Heart right ventricle (tissue), 16 donors: Measurements from ENCODE around the gene JPH2. TPM values are rescaled to one million over a fixed set of nuclear protein-coding genes. Genes with fewer than 3 reads are reported as not detected.
A peak's percentile ranks its signal among the peaks of the same experiment; 100 is the strongest.

Source experiments
- ATAC-seq, 8 donors: fragments of 200-7000 bp; cut with Tn5 transposase; one replicate each; pipeline ENCODE4 v1.9.1; 2020; ENCODE audit warnings: mild to moderate bottlenecking in 8 of 8, moderate library complexity in 8 of 8, moderate number of reproducible peaks in 1 of 8
- DNase-seq, 2 donors: peaks; one replicate each; pipeline ENCODE4 v3.0.0-alpha.2; 2020
- H3K27ac ChIP-seq, 10 donors: fragments of 200-600 bp; sonication (generic) in 2 of 10; one replicate each; pipeline versions ENCODE4 v1.5.0 to v1.8.0; 2020 to 2022; ENCODE audit warnings: mild to moderate bottlenecking in 3 of 10
- H3K27me3 ChIP-seq, 7 donors: fragments of 200-600 bp; one replicate each; pipeline ENCODE4 v1.8.0; 2021 to 2022; ENCODE audit warnings: mild to moderate bottlenecking in 2 of 7
- H3K36me3 ChIP-seq, 9 donors: fragments of 200-600 bp; sonication (generic) in 1 of 9; one replicate each; pipeline versions ENCODE4 v1.5.0 to v1.8.0; 2020 to 2022; ENCODE audit warnings: mild to moderate bottlenecking in 2 of 9
- H3K4me1 ChIP-seq, 9 donors: fragments of 200-600 bp; sonication (generic) in 1 of 9; one replicate each; pipeline versions ENCODE4 v1.5.0 to v1.8.0; 2020 to 2022; ENCODE audit warnings: mild to moderate bottlenecking in 4 of 9
- H3K4me3 ChIP-seq, 10 donors: fragments of 200-600 bp; sonication (generic) in 2 of 10; one replicate each; pipeline versions ENCODE4 v1.5.0 to v1.8.0; 2020 to 2022; ENCODE audit warnings: mild to moderate bottlenecking in 7 of 10, moderate library complexity in 2 of 10
- H3K9me3 ChIP-seq, 11 donors: fragments of 200-600 bp in 10 of 11; sonication (generic) in 2 of 11; one replicate each; pipeline versions ENCODE4 v1.5.0 to v1.8.0; 2013 to 2022; ENCODE audit warnings: mild to moderate bottlenecking in 2 of 11, control low read depth in 1 of 11, moderate library complexity in 1 of 11
- WGBS, 2 donors: extraction: QIAGEN DNeasy Blood & Tissue Kit; methylation state at CpG; one replicate each; pipeline ENCODE4 v1.1.7; 2013; ENCODE audit warnings: inconsistent platforms in 1 of 2; 5-methylcytosine and 5-hydroxymethylcytosine counted together
- intact Hi-C, 10 donors: fragments of 100-400 bp; cut with DNase I; formaldehyde crosslinking; loops; one replicate each; pipeline versions ENCODE4 v1.11.1 to v1.14.2; 2022
- polyA plus RNA-seq, 2 donors: library from polyadenylated mRNA; stranded (reverse); fragments of 200-250 nt; gene quantifications; one replicate each; pipeline ENCODE4 v1.2.3, GENCODE V29; 2013
- total RNA-seq, 10 donors: library from RNA; stranded (reverse); fragmentation: NEBNext Ultra II Directional in 3 of 10; extraction: Animal tissue kit (Norgen Biotek cat#: 25700) in 3 of 10; gene quantifications; one replicate each; pipeline versions ENCODE4 v1.2.1 to v1.2.4, GENCODE V29; 2021 to 2023
- TF ChIP-seq, protein P1 (sequence below), 9 donors: fragments of 200-600 bp; sonication (generic) in 2 of 9; IDR thresholded peaks; one replicate each; pipeline versions ENCODE4 v1.5.0 to v1.8.0; 2021 to 2022; ENCODE audit warnings: antibody characterized with exemption in 9 of 9, mild to moderate bottlenecking in 5 of 9, moderate library complexity in 1 of 9
- donor health status: Arrhythmogenic right ventricular cardiomyopathy.
- donor health status: ischemic (EF 13 %, LVEDD 7.1; RV severe dilation, severe dysfunction).
- donor health status: healthy with polysubstance abuse.
- donor health status: DM: no; HTN: yes; CAD: no.
- donor health status: DM: no; HTN: no; CAD: no.
- donor health status: ischemic (EF 25% LVEDD 6.9; RV normal size, moderate dysfunction).
- donor health status: ischemic (EF 25% LVEDD 5.7; RV mildly dilated, moderate dysfunction).
- donor health status: healthy.
- donor health status: DM: yes; HTN: yes; CAD: no.
- donor health status: Ischemic cardiomyopathy.
- donor health status: ischemic (EF 35%, LVEDD 5.7; RV mildly dilated, moderate dysfunction).
- donor health status: nonischemic (EF 11% LVEDD 7.7; RV severe dilation, severe dysfunction).
- donor health status: DM: yes; HTN: yes; CAD: no.
- donor health status: PGD.
- donor health status: ischemic (EF 29% LVEDD 5.4; RV normal size, mild dysfunction).
- donor health status: nonischemic (EF 23%, LVEDD 6.1; RV moderate dilation, normal function).

Gene JPH2
- total and polyA plus RNA-seq, 12 donors = 61.9 to 215 (median 146) TPM

DNA sequence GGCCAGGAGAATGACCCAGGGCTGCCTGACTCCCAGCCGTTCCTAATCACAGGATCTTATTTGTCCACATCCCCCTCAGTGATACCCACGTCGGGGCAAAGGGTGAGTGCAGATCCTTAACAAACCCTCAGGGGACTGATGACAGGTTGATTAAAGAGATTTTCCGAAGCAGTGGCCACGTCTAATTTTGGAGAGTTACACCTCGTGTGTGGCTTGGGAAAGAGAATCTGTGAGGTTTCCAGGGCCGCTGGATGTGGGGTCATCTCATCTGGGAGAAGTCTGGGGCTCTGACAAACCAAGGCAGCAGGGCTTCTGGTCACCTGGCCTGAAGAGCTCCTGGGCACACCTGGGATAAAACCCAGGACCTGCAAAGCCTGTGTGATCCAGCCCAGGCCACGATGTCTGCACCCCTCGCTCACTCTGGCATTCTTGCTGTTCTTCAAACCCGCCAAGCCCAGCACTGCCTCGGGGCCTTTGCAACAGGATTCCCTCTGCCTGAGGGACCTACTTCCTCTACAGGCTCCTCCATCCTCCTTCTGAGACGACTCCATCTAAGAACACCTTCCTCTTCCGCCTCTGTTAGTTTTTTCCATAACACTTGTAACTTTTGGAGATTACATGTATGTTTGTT, 4.7 kb downstream of the JPH2 start:
- Histone ChIP-seq H3K4me1 (peaks cover under 1 to 64% (median 16%) of the 10 kb centered on the region in 9 donors), H3K27ac (peak overlapping the region in 9 of 10 donors; percentile 5 to 97 (median 88)), H3K27me3 (peaks cover 0 to 32% (median 0%) of the 10 kb centered on the region in 7 donors), H3K36me3 (no peaks in the 10 kb centered on the region), H3K4me3 (peak overlapping the region in 8 of 10 donors; percentile 29 to 73 (median 60)), H3K9me3 (no peaks in the 10 kb centered on the region)
- 27 to 35% methylated on average over 13 of the region's 13 CpGs for WGBS, 2 donors
- ATAC-seq (no peak), DNase-seq (no peak)
- intact Hi-C loops = loop anchor here in 3 of 10 donors (5.0 to 10.0 kb wide), 3 partner anchors 40 to 427 kb away; no protein-coding TSS in a partner anchor
- TF ChIP-seq, protein P1, sequence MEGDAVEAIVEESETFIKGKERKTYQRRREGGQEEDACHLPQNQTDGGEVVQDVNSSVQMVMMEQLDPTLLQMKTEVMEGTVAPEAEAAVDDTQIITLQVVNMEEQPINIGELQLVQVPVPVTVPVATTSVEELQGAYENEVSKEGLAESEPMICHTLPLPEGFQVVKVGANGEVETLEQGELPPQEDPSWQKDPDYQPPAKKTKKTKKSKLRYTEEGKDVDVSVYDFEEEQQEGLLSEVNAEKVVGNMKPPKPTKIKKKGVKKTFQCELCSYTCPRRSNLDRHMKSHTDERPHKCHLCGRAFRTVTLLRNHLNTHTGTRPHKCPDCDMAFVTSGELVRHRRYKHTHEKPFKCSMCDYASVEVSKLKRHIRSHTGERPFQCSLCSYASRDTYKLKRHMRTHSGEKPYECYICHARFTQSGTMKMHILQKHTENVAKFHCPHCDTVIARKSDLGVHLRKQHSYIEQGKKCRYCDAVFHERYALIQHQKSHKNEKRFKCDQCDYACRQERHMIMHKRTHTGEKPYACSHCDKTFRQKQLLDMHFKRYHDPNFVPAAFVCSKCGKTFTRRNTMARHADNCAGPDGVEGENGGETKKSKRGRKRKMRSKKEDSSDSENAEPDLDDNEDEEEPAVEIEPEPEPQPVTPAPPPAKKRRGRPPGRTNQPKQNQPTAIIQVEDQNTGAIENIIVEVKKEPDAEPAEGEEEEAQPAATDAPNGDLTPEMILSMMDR (IDR thresholded peaks at IDR 0.05) = no peak

DNA sequence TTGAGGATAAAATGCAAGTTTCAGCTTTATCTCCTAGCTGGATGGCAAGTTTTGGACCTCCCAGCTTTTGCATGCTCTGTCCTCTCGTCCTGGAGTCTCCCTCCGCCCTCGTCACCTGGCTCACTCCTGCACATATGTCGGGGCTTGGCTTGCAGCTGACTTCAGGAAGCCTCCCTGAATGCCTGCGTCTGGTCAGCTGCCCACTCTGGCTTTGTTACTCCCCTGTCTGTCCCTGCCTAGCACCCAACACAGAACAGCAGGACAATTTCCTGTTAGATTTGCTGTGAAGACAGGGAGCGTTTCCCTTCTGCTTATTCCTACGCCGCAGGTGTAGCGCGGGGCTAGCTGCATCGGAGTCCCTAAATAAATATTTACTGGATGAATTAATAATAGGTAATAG, 5.4 kb downstream of the JPH2 start:
- Histone ChIP-seq H3K4me3 (peak overlapping the region in 7 of 10 donors; percentile 29 to 73 (median 60)), H3K4me1 (peaks cover 2 to 69% (median 16%) of the 10 kb centered on the region in 9 donors), H3K9me3 (no peaks in the 10 kb centered on the region), H3K27me3 (peaks cover 0 to 29% (median 0%) of the 10 kb centered on the region in 7 donors), H3K36me3 (no peaks in the 10 kb centered on the region), H3K27ac (peak overlapping the region; percentile 5 to 97 (median 84))
- TF ChIP-seq, protein P1 (IDR thresholded peaks at IDR 0.05) = no peak
- WGBS, 2 donors = 24 to 32% methylated on average over 11 of the region's 11 CpGs
- DNase-seq (peak; percentile 31 to 40), ATAC-seq (peak; percentile 18 to 63 (median 44))
- intact Hi-C loops = loop anchor here in 3 of 10 donors (5.0 to 10.0 kb wide), 3 partner anchors 39 to 427 kb away; no protein-coding TSS in a partner anchor

DNA sequence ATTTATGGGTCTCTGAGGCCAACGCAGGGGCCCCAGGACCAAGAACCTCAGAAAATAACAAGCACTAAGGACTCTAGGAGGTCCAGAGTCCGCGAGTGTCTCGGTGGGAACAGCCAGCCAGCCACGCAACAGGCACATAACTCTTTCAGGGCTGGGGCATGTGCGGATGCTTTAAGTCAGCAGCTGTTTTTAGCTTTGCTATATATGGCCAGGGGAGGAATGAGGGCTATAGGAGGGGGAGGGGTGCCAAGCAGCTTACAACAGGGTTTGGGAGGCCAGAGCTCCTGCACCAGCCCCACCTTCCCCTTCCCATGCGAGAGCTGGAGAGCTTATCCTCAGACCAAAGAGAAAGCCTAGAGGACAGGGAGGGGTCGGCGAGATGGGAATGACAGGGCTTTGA, 6.2 kb downstream of the JPH2 start:
- peaks cover 0 to 23% (median 0%) of the 10 kb centered on the region in 7 donors for H3K27me3 ChIP-seq
- no peaks in the 10 kb centered on the region for H3K9me3 ChIP-seq
- WGBS, 2 donors = 17 to 20% methylated on average over 9 of the region's 9 CpGs
- TF ChIP-seq, protein P1 (IDR thresholded peaks at IDR 0.05) = no peak
- ATAC-seq = peak; percentile 75 to 91 (median 86)
- peaks cover 2 to 77% (median 22%) of the 10 kb centered on the region in 9 donors for H3K4me1 ChIP-seq
- intact Hi-C loops = loop anchor here in 3 of 10 donors (5.0 to 10.0 kb wide), 3 partner anchors 39 to 426 kb away; no protein-coding TSS in a partner anchor
- peak overlapping the region in 6 of 10 donors; percentile 27 to 73 (median 63) for H3K4me3 ChIP-seq
- H3K27ac ChIP-seq = peak overlapping the region; percentile 69 to 97 (median 84)
- peak; percentile 53 to 83 for DNase-seq
- H3K36me3 ChIP-seq = no peaks in the 10 kb centered on the region

GRCh38 chr20:44176833-44177534, 10.0 kb downstream of the JPH2 start:
- peak in 5 of 8 donors; percentile 5 to 73 (median 16) for ATAC-seq
- Histone ChIP-seq H3K27ac (peak overlapping the region in 9 of 10 donors; percentile 27 to 97 (median 88)), H3K27me3 (peaks cover 0 to 23% (median 0%) of the 10 kb centered on the region in 7 donors), H3K4me1 (peaks cover 3 to 90% (median 32%) of the 10 kb centered on the region in 9 donors), H3K36me3 (no peaks in the 10 kb centered on the region), H3K4me3 (no peak overlapping the region), H3K9me3 (no peaks in the 10 kb centered on the region)
- TF ChIP-seq, protein P1 (IDR thresholded peaks at IDR 0.05) = no peak
- intact Hi-C loops = loop anchor here in 1 of 10 donors (5.0 kb wide), 1 partner anchor 35 kb away; no protein-coding TSS in a partner anchor
- 26 to 53% methylated on average over 14 of the region's 14 CpGs for WGBS, 2 donors
- DNase-seq = no peak
